HepG2 (cell line): ENCODE measurements around the gene MCRS1. TPM values are rescaled to one million over a fixed set of nuclear protein-coding genes. Genes with fewer than 3 reads are reported as not detected.
A peak's percentile ranks its signal among the peaks of the same experiment; 100 is the strongest.

Experiments used
- ATF1 ChIP-seq: IDR thresholded peaks from 2 replicates; pipeline ENCODE4 v1.6.1; 2016; ENCODE audit warnings: mild to moderate bottlenecking, control low read depth
- BORCS8-MEF2B ChIP-seq: sonication (generic); formaldehyde crosslinking; IDR thresholded peaks from 2 replicates; pipeline ENCODE4 v1.8.0; 2022; ENCODE audit warnings: mild to moderate bottlenecking, missing genetic modification reagents
- CSRNP2 ChIP-seq: sonication (generic); formaldehyde crosslinking; conservative IDR thresholded peaks from 2 replicates; pipeline ENCODE4 v1.8.0; 2022; ENCODE audit warnings: low read depth, missing genetic modification reagents
- JUN ChIP-seq: sonication (generic); formaldehyde crosslinking; IDR thresholded peaks from 2 replicates; pipeline ENCODE4 v1.4.0; 2020; ENCODE audit warnings: mild to moderate bottlenecking, missing genetic modification reagents
- KLF12 ChIP-seq: sonication (generic); formaldehyde crosslinking; IDR thresholded peaks from 2 replicates; pipeline ENCODE4 v1.4.0; 2020; ENCODE audit warnings: missing genetic modification reagents, borderline replicate concordance
- NPAS2 ChIP-seq: sonication (generic); formaldehyde crosslinking; IDR thresholded peaks from 2 replicates; pipeline ENCODE4 v1.8.0; 2022; ENCODE audit warnings: mild to moderate bottlenecking, missing genetic modification reagents, borderline replicate concordance
- REPIN1 ChIP-seq: sonication (generic); formaldehyde crosslinking; IDR thresholded peaks from 2 replicates; pipeline ENCODE4 v1.8.0; 2022; ENCODE audit warnings: missing genetic modification reagents, low read depth, mild to moderate bottlenecking, borderline replicate concordance
- ZBTB10 ChIP-seq: sonication (generic); formaldehyde crosslinking; IDR thresholded peaks from 2 replicates; pipeline ENCODE4 v1.4.0; 2020; ENCODE audit warnings: missing genetic modification reagents, borderline replicate concordance
- ZBTB3 ChIP-seq: sonication (generic); formaldehyde crosslinking; IDR thresholded peaks from 2 replicates; pipeline ENCODE4 v1.4.0; 2020; ENCODE audit warnings: low read depth, mild to moderate bottlenecking, moderate library complexity, missing genetic modification reagents, borderline replicate concordance
- ZNF441 ChIP-seq: sonication (generic); formaldehyde crosslinking; IDR thresholded peaks from 2 replicates; pipeline ENCODE4 v1.7.0; 2021; ENCODE audit warnings: missing genetic modification reagents, borderline replicate concordance
- ZNF563 ChIP-seq: sonication (generic); formaldehyde crosslinking; IDR thresholded peaks from 2 replicates; pipeline ENCODE4 v1.8.0; 2022; ENCODE audit warnings: mild to moderate bottlenecking, moderate library complexity, missing genetic modification reagents
- ZNF567 ChIP-seq: sonication (generic); formaldehyde crosslinking; IDR thresholded peaks from 2 replicates; pipeline ENCODE4 v1.8.1; 2023; ENCODE audit warnings: mild to moderate bottlenecking, missing genetic modification reagents, borderline replicate concordance
- ZNF570 ChIP-seq: sonication (generic); formaldehyde crosslinking; IDR thresholded peaks from 2 replicates; pipeline ENCODE4 v1.4.0; 2020; ENCODE audit warnings: mild to moderate bottlenecking, missing genetic modification reagents, borderline replicate concordance
- ZNF616 ChIP-seq: sonication (generic); formaldehyde crosslinking; IDR thresholded peaks from 2 replicates; pipeline ENCODE4 v1.5.0; 2020; ENCODE audit warnings: low read depth, mild to moderate bottlenecking, missing genetic modification reagents
- ZNF652 ChIP-seq: IDR thresholded peaks from 2 replicates; pipeline ENCODE4 v1.6.1; 2016; ENCODE audit warnings: low read depth, borderline replicate concordance
- ZNF768 ChIP-seq: sonication (generic); formaldehyde crosslinking; IDR thresholded peaks from 2 replicates; pipeline ENCODE4 v1.4.0; 2020; ENCODE audit warnings: missing genetic modification reagents
- ZSCAN20 ChIP-seq: sonication (generic); formaldehyde crosslinking; IDR thresholded peaks from 2 replicates; pipeline ENCODE4 v1.4.0; 2020; ENCODE audit warnings: missing genetic modification reagents, mild to moderate bottlenecking, borderline replicate concordance
- polyA plus RNA-seq, 8 experiments: library from polyadenylated mRNA; depleted of rRNA in 3 of 8; stranded (reverse) in 7 of 8; unstranded in 1 of 8; fragments of >200 nt; fragmentation: Illumina TruSeq in 4 of 8; extraction: Trizol in 4 of 8; gene quantifications; 2 replicates each; pipeline versions ENCODE4 v1.2.1 to v1.2.3, GENCODE V29; 2011 to 2016; ENCODE audit warnings: low read depth in 4 of 8, missing spikeins in 1 of 8, mixed read lengths in 1 of 8; ENCODE audit not compliant: insufficient read depth in 1 of 8
- total RNA-seq, 5 experiments: library from RNA; depleted of rRNA; stranded (reverse); fragments of >200 nt; fragmentation: Illumina TruSeq; extraction: Trizol; gene quantifications; 2 replicates each; pipeline ENCODE4 v1.2.3, GENCODE V29; 2016; ENCODE audit warnings: low read depth in 1 of 5
- TF ChIP-seq, protein P1 (sequence below): sonication (generic); formaldehyde crosslinking; IDR thresholded peaks from 2 replicates; pipeline ENCODE4 v1.4.0; 2020; ENCODE audit warnings: mild to moderate bottlenecking, missing genetic modification reagents
- TF ChIP-seq, protein P2 (sequence below): sonication (generic); formaldehyde crosslinking; conservative IDR thresholded peaks from 2 replicates; pipeline ENCODE4 v1.4.0; 2020; ENCODE audit warnings: missing genetic modification reagents

MCRS1 gene
- total and polyA plus RNA-seq, 2 of the 13 experiments (the other 11 are each of a cell fraction or from before 2014, with no cell fraction given): 51.0 to 66.3 TPM

DNA sequence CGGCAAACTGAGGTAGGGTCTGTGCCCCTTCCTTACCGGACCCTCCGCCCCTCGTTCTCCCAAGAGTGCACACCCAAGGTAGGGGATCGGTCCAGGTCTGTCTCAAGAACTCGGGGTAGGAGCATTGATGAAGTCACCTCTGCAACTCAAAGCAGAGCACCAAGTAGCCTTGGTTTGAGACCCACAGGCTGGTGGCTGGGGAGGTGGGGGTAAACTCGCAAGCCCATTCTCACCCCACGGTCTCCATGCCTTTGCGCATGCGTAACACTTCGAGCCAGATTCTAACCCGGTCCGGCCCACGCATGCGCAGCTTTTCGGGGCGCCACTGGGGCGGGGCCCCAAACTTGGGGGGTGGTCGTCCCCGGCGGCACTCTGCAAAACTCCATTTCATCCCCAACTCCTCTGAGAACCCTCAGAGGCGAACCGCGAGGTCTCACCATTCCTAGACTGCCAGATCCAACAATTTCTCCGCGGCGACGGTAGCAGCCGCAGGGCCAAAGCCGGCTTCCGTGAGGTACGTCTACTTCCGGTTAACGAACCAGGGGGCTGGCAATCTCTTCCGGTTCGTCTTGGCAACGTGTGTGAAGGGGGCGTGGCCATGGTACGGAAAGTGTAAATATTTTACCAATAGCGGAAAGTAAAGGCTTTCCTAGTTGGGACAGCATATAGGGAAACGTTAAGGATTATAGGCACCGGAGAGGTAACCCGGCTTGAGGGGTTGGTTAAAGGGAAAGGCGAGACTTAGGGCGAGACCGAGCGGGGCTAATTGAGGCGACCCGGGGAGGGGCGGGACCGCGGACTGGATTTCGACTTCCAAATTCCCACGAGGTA, at the start of gene MCRS1 (continued):
- TF ChIP-seq ZNF616 (CRISPR knock-in tag): 0 out of 2 replicates have a peak, but pooled peaks have one; percentile 33
- TF ChIP-seq ATF1 (CRISPR knock-in tag): peak; percentile 81
- no peak; the same call in 1 of the 2 replicates for TF ChIP-seq BORCS8-MEF2B (CRISPR knock-in tag)
- TF ChIP-seq, protein P1, sequence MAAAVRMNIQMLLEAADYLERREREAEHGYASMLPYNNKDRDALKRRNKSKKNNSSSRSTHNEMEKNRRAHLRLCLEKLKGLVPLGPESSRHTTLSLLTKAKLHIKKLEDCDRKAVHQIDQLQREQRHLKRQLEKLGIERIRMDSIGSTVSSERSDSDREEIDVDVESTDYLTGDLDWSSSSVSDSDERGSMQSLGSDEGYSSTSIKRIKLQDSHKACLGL (CRISPR knock-in tag): no peak; the same call in 1 of the 2 replicates
- peak; percentile 100 for TF ChIP-seq ZBTB10 (CRISPR knock-in tag)
- no peak for TF ChIP-seq ZSCAN20
- TF ChIP-seq ZNF570 (CRISPR knock-in tag): no peak
- no peak for TF ChIP-seq ZNF768 (CRISPR knock-in tag)
- TF ChIP-seq NPAS2 (CRISPR knock-in tag): no peak
- peak; percentile 87 for TF ChIP-seq KLF12 (CRISPR knock-in tag)
- no peak for TF ChIP-seq JUN
- TF ChIP-seq ZBTB3 (CRISPR knock-in tag): no peak
- TF ChIP-seq CSRNP2 (CRISPR knock-in tag): no peak; the same call in 1 of the 2 replicates
- peak; percentile 12; the same call in 1 of the 2 replicates for TF ChIP-seq REPIN1
- peak; percentile 78; the same call in 1 of the 2 replicates for TF ChIP-seq ZNF567 (CRISPR knock-in tag)
- TF ChIP-seq ZNF563 (CRISPR knock-in tag): no peak
- no peak for TF ChIP-seq ZNF652
- TF ChIP-seq, protein P2, sequence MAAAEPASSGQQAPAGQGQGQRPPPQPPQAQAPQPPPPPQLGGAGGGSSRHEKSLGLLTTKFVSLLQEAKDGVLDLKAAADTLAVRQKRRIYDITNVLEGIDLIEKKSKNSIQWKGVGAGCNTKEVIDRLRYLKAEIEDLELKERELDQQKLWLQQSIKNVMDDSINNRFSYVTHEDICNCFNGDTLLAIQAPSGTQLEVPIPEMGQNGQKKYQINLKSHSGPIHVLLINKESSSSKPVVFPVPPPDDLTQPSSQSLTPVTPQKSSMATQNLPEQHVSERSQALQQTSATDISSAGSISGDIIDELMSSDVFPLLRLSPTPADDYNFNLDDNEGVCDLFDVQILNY (CRISPR knock-in tag): no peak
- no peak; the same call in 1 of the 2 replicates for TF ChIP-seq ZNF441 (CRISPR knock-in tag)
